CD4-positive, alpha-beta T cell treated with Interleukin-17A for 4 hours (primary cell): ENCODE results near the gene POLG2.
"Not testable (repeated sequence)": the region's sequence is repeated elsewhere in the genome, so short reads cannot be mapped to it uniquely, and the experiment has no call there.

ENCODE experiments used
- DNase-seq: peaks from one replicate; pipeline ENCODE4 v3.0.0-alpha.2; 2020; ENCODE audit warnings: mixed read lengths

The POLG2 gene

DNA sequence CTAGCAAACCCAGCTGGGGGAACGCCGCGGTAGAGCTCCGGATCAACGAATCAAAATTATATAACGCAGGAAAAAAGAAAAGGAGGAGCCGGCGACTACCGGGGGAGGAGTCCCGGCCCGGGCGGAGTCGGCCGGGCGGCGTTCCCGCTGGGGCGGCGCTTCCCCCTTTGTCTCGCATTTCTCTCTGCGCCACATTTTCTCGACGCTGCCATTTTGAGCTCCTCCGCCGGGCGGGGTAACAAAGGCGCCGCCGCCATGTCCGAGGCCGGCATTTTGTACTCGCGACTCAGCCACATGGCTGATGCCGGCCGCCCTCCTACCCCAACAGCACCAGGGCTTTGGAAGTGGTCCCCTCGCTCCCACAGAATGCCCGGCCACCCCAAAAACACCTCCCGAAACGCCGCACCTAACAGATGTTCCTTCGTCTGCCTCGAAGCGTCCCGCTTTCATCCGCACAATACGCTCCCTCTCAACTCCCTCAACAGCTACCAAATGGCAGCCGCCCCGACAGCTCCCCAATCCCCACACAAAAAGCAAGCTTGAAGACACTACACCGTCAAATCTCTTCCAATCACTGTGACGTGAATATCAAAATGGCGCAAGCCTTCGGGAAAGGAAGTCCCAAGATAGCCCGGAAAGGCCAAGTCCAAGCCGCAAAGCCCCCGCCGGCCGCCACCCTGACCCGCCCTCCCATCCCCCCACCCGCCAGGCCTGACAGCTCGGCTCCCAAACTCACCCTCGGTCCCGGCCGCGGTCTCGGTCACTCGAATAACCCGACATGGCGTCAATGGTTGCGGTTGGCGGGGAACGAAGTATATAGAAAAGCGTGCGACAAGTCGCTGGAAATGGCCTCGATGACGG, 8.7 kb upstream of the POLG2 start:
- peak; percentile 91 for DNase-seq

DNA sequence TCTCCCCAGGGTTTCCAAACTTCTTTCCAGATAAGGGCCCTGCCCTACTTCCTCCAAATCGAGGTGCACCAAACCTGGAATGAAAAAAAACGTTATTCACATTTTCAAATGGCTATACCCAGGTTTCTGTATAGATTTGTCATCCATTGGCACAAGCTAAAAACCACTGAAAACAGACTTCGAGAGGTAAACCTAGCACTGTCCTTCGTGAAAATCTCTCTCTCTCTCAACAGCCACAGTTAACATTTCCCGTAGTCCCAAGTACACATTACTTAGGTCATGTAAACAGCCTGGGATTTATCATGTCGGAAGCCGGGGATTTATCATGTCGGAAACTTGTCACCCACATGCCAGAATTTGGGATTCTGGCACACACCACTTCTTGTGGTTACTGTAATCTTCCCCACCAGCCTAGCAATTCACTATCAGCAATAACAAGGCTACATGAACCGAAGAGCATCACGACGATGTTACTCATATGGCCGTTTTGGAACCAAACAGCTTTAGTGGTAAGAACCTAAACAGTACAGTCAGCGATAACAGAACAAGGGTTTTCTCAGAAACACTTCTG, 8.0 kb upstream of the POLG2 start:
- no peak for DNase-seq

DNA sequence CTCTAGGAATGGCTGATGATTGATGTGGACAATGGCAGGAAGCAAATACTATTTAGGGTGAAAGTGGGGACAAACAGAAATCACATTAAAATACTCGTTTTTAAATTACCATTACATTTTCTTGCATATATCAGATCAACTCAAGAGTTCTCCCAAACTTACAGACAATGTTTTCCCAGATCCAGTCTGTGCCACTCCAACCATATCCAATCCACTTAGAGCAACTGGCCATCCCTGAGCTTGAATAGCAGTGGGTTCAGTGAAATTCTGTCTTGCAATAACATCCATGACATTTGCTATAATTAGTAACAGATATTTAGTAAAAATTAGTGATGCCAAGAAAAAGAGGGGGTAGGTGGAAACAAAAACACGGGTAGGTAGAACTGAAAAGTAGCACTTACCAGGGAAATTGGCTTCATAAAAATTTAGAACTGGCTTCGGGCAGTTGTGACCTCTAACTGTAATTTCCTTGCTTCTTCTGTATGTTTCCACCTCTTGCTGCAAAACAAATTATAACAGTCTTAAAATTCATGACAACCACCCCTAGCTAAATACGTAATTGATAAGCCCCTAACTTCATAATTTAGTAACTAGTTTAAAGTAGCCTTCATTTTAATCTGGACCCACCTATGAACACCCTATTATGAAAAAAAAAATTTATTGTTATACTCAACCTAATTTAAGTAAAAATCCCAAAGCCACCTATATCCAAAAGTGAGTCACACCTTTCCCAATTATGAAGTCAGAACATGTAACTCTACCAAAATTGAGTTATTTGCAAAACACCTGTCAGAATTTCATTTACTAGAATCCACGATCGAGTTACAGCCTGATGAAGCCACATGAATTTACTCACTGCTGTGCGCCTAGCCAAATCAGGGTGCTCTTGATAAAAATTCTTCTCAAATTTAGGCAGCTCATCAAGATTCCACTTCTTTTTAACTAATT, 7.2 kb upstream of the POLG2 start:
- no peak for DNase-seq

DNA sequence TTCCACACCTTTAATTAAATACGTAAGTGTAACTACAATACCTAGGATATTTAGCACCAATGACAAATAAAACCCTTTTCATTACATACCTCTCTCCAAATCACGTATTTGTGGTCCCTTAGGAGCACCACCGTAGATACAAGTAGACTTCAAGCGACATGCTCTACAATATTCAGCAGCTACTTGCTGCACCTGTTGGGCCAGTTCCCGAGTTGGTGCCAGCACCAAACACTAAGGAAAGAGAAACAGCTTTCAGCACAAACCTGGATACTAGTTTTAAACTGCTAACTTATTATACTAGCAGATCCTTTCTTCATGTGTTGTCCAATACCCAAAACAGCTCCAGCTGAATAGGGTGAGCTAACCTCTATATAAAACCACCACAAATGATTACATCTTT, 6.5 kb upstream of the POLG2 start:
- DNase-seq: no peak

GRCh38 chr17:64502809-64503208, 6.0 kb upstream of the POLG2 start:
- no peak for DNase-seq

DNA sequence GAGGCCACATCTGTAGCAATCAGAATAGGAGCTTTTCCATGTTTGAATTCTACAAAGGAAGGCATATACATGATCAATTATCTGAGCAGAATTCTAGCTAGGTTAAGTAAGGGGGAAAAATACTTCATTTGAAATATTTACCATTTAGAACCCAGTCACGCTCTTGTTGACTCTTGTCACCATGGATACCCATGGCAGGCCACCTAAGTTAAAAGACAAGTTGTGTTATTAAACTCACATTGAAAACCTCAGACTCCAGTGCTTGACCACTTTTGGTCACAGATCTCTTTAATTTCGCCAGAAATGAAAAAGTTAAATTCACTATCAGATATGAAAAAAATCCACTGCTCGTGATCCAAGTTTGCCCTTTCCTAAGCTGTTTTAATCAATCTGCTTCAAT, 5.2 kb upstream of the POLG2 start:
- DNase-seq: no peak

DNA sequence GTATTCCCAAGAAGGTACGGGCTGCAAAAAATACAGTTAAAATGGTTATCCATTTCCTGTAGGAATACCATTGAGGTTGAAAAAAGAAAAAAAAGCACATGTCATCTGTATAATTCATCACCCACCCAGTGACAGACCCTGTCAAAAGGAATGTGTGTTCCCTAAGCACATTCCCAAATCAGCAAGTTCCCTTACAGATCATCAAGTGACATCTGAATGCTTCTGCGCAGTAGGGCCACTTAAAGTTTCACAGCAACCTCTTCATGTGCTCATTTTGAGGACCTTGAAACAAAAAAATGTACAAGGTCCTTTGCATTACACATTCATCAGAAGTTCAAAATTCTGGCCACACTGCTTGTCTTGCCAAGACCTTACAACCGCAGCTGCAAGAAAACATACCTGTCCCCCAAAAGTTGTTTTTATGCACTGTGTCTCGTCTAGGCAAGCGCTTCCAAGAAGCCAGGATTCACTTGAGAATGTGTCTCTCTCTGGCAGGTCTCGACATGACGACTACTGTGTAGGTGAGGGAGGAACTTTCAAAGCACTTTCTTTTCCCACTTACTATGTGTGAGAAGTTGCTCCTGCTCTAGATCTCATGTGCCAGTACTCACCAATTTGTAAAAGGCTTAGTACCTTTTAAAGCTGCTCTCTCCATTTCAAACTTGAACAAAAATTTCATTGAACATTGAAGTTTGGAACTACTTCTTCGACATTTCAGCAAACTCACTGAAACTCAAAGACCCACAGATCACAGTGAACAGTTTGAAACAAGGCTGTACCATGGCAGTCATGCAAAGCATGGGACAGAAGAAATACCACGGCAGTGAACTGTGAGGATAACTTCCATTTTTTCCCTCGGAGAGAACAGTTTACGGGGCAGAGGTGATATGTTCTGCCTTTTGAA, 4.3 kb upstream of the POLG2 start:
- no peak for DNase-seq

GRCh38 chr17:64500487-64500859, 3.6 kb upstream of the POLG2 start:
- no peak for DNase-seq

GRCh38 chr17:64499805-64500486, 3.1 kb upstream of the POLG2 start:
- no peak for DNase-seq

DNA sequence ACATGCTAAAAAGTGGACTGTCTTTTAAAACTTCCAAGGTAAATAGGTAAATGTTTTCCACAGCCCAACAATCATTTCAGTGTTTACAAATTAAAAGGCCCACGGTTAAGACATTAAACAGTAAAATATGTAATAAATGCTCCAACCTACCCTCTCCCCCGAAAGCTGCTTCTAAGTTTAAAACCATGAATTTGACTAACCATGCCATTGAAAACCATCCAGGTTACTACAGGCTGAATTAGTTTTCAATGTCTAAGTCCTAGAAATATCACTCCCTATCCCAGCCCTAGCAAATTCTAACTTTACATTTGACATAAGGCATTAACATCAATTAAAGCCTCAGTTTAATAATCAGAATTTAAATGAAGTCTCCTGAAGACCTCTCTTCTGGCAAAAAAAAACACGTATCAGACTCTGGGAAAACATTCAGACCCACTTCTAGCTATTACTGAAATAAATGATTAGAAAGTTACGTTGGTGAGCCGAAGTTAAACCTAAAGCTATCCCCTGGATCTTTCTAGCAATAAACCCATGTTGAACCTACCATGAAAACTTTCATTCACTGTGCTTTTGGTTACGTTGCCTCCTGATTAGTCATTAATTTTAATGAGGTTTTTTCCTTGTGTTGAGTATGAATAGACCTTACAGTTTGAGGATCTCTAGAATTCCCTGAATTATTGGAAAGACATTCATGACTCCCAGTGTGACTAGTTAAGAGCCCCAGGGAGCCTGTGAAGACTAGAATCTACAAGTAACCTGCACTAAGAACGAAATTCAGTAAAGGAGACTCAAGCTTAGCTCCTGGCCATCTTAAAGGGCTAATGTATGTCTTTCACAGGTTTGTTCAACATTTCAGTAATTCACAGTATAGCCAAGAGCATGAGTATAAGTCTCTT, 1.7 kb upstream of the POLG2 start:
- DNase-seq: no peak

GRCh38 chr17:64497565-64498035, 746 bp upstream of the POLG2 start:
- no peak for DNase-seq

- DNase-seq: no peak
Observed at GRCh38 chr17:64496348-64496785, 487 bp downstream of the POLG2 start.

DNA sequence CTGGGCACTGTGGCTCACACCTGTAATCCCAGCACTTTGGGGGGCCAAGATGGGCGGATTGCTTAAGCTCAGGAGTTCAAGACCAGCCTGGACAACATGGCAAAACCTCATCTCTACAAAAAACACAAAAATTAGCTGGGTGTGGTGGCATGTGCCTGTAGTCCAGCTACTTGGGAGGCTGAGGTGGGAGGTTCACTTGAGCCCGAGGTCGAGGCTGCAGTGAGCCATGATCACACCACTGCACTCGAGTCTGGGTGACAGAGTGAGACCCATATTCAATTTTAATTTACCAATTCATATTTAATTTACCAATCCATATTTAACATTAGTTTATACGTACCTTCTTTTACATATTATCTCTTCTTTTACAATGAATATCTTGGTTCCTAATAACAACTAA, 1.6 kb downstream of the POLG2 start:
- DNase-seq: not testable (repeated sequence)

DNA sequence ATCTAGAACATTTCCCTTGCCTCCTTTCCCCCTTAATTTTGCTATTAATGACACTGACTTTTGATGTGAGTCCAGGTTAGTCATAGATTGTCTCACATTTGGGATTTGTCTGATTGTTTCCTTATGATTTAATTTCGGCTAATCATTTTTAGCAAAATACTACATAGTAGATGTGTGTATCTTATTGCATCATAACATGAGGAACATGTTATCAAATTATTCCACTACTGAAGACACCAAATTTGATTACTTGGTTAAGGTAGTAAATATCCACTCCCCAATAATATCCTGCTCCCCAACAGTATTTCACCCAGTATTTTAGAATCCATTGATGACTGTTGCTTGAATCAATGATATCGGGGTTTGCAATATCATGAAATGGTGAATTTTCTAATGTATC, 2.7 kb downstream of the POLG2 start:
- no peak for DNase-seq

DNA sequence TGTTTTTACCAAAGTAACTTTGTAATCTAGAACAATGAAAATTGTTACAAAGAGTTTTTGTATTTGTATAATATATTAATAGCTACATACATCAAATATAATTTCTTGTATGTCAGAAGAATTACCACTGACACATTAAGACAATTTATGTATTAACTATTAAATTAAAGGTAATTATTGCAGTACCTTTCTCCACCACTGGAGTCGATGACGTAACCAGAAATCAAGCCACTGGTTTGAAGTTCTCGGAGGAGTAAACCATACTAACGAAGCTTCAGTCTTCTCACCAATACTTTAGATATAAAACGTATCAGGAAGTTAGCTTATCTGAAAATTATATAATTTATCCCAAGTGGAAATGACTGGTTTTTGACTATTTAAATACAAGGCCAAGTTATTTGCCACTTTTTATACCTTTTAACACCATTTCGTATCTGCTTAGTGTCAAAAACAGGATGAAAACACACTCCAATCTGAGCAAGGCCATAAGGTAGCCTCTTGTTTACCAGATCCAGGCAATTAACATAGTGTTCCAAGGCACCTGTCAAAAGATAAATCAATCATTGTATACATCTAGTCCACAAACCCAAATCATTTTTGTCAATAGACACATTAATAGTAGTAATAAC, 4.3 kb downstream of the POLG2 start:
- DNase-seq: peak; percentile 47

DNA sequence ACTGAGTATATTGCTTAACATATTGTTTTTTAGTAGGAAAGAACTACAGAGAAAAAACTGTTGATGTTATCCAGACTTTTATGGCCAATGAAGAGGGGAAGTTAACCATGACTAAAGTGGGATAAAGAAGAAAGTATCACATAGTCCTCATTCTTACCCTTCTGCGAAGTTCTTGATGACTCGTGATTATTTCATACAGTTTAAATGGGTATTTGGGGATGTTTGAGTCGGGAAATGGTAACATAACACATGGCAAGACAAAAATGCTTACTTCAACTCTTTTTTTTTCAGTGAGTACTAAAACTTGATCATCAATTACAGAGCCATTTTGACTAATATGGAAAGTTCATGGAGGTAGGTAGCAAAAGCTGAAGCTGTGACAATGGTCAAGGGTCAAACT, 4.9 kb downstream of the POLG2 start:
- DNase-seq: no peak

GRCh38 chr17:64491034-64491860, 5.6 kb downstream of the POLG2 start:
- DNase-seq: peak; percentile 71

DNA sequence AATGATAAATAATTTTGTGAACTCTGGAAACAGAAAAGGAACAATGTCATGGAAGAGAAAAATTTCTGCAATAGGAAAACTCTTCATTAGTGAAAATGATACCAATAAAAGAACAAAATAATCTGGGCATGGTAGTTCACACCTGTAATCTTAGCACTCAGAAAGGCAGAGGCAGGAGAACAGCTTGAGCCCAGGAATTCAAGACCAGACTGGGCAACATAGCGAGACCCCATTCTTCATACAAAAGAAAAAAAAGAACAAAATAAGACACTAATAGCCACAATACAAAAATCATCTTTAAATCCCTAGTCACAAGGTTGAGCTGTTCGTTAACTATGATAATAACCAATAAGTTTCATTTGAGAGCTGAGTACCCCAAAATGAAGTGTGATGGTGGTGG, 8.6 kb downstream of the POLG2 start:
- no peak for DNase-seq

DNA sequence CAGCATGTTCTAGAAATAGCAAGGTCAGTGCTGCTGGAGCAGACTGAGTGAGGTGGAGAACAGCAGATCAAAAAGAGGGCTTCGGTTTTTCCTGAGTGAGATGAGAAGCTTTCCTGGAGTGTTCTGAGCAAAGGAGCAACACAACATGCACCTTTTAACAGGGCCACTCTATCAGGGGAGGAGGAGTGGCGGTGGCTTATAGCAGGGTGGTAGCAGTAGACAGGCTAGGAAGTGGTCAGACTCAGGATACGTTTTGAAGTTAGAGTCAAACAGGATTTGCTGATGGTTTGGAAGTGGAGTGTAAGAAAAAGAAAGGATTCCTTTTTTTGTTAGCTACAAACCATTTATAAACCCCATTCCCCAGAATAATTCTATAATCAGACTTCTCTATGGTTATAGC, 12.5 kb downstream of the POLG2 start:
- no peak for DNase-seq
